HFFc6 (cell line): ENCODE measurements around the gene DEDD2. TPM values are rescaled to one million over a fixed set of nuclear protein-coding genes. Genes with fewer than 3 reads are reported as not detected.
A peak's percentile ranks its signal among the peaks of the same experiment; 100 is the strongest.

Source experiments
- DNase-seq: peaks from one replicate; pipeline ENCODE4 v3.0.0-alpha.2; 2018
- H3K27ac Mint-ChIP-seq: 2 replicates; pipeline ENCODE4 v1.8.0; 2020; ENCODE audit warnings: mild to moderate bottlenecking, mixed read lengths
- H3K27me3 Mint-ChIP-seq: 2 replicates; pipeline ENCODE4 v1.8.0; 2021; ENCODE audit warnings: mild to moderate bottlenecking, moderate library complexity, mixed read lengths; ENCODE audit not compliant: insufficient read depth
- H3K36me3 Mint-ChIP-seq: 2 replicates; pipeline ENCODE4 v1.8.0; 2021; ENCODE audit warnings: low read depth, mixed read lengths
- H3K4me1 Mint-ChIP-seq: 2 replicates; pipeline ENCODE4 v1.8.0; 2020; ENCODE audit warnings: low read depth, mixed read lengths
- H3K4me3 Mint-ChIP-seq: 2 replicates; pipeline ENCODE4 v1.8.0; 2020; ENCODE audit warnings: mild to moderate bottlenecking, moderate library complexity, mixed read lengths
- H3K9me3 Mint-ChIP-seq: 2 replicates; pipeline ENCODE4 v1.8.0; 2020; ENCODE audit warnings: mild to moderate bottlenecking, mixed read lengths
- CTCF ChIP-seq: fragments of 200-600 bp; sonication (generic); IDR thresholded peaks from 2 replicates; pipeline ENCODE4 v1.5.0; 2021; ENCODE audit warnings: antibody characterized with exemption, mild to moderate bottlenecking
- total RNA-seq, 6 experiments: library from RNA; stranded (reverse); fragmentation: NEBNext Ultra II Directional; extraction: Animal tissue kit (Norgen Biotek cat#: 25700); gene quantifications; 2 replicates in 1 of 6; 3 replicates in 5 of 6; pipeline ENCODE4 v1.2.3, GENCODE V29; 2021

DEDD2 gene
- total RNA-seq, 6 experiments from 2014 or later, result 19.2 to 24.9 (median 20.2) TPM

GRCh38 chr19:42188665-42189064, 28.8 kb downstream of the DEDD2 start:
- H3K9me3 Mint-ChIP-seq, result peaks cover under 1% of the 10 kb centered on the region; the same call in 1 of the 2 replicates
- H3K4me3 Mint-ChIP-seq, result no peak overlapping the region
- no peak for DNase-seq
- peaks cover 2% of the 10 kb centered on the region for H3K27me3 Mint-ChIP-seq
- peaks cover 46% of the 10 kb centered on the region for H3K4me1 Mint-ChIP-seq
- peaks cover 12% of the 10 kb centered on the region for H3K36me3 Mint-ChIP-seq
- no peak overlapping the region for H3K27ac Mint-ChIP-seq
- no peak for TF ChIP-seq CTCF

- Mint-ChIP-seq H3K4me3 (peak overlapping the region; percentile 4; the same call in 1 of the 2 replicates), H3K27me3 (peaks cover 2% of the 10 kb centered on the region), H3K4me1 (peaks cover 32% of the 10 kb centered on the region), H3K27ac (peak overlapping the region; percentile 80), H3K36me3 (no peaks in the 10 kb centered on the region), H3K9me3 (no peaks in the 10 kb centered on the region)
- TF ChIP-seq CTCF, result no peak
- DNase-seq, result no peak
Measured at GRCh38 chr19:42185277-42185676, 32.2 kb downstream of the DEDD2 start.

- peak overlapping the region; percentile 6; the same call in 1 of the 2 replicates for H3K4me3 Mint-ChIP-seq
Measured at GRCh38 chr19:42184401-42184861, 33.0 kb downstream of the DEDD2 start.

GRCh38 chr19:42178791-42179674, 38.4 kb downstream of the DEDD2 start:
- Mint-ChIP-seq H3K27ac (no peak overlapping the region), H3K9me3 (no peaks in the 10 kb centered on the region), H3K4me3 (no peak overlapping the region), H3K4me1 (peaks cover 16% of the 10 kb centered on the region), H3K36me3 (no peaks in the 10 kb centered on the region), H3K27me3 (peaks cover 13% of the 10 kb centered on the region)
- no peak for DNase-seq
- peak; percentile 71 for TF ChIP-seq CTCF

More at GRCh38 chr19:42184401-42184861, 33.0 kb downstream of the DEDD2 start:
- no peaks in the 10 kb centered on the region for H3K9me3 Mint-ChIP-seq
- peaks cover 29% of the 10 kb centered on the region for H3K4me1 Mint-ChIP-seq
- TF ChIP-seq CTCF, result peak; percentile 100
- peak overlapping the region; percentile 80 for H3K27ac Mint-ChIP-seq
- peaks cover 7% of the 10 kb centered on the region for H3K27me3 Mint-ChIP-seq
- H3K36me3 Mint-ChIP-seq, result no peaks in the 10 kb centered on the region
- peak; percentile 93 for DNase-seq

- Mint-ChIP-seq H3K36me3 (no peaks in the 10 kb centered on the region), H3K4me1 (peaks cover 8% of the 10 kb centered on the region), H3K9me3 (no peaks in the 10 kb centered on the region), H3K4me3 (no peak overlapping the region), H3K27ac (no peak overlapping the region), H3K27me3 (peaks cover 13% of the 10 kb centered on the region)
- no peak for DNase-seq
- TF ChIP-seq CTCF, result no peak
Measured at GRCh38 chr19:42177686-42178019, 39.8 kb downstream of the DEDD2 start.
